GM12864 (cell line): ENCODE results near the gene CLIC5.

Experiments
- DNase-seq: peaks from one replicate; pipeline ENCODE4 v3.0.0-alpha.2; 2011; ENCODE audit warnings: low read depth
- H3K4me3 ChIP-seq: 2 replicates; pipeline ENCODE4 v1.5.1; 2011; ENCODE audit warnings: mild to moderate bottlenecking, low read depth, low read length, control low read depth
- TF ChIP-seq, protein P1 (sequence below): IDR thresholded peaks from 2 replicates; pipeline ENCODE4 v1.5.1; 2011; ENCODE audit warnings: low read depth, mild to moderate bottlenecking, moderate library complexity, low read length, control low read depth, inconsistent platforms; ENCODE audit errors: missing control alignments

Gene CLIC5

DNA sequence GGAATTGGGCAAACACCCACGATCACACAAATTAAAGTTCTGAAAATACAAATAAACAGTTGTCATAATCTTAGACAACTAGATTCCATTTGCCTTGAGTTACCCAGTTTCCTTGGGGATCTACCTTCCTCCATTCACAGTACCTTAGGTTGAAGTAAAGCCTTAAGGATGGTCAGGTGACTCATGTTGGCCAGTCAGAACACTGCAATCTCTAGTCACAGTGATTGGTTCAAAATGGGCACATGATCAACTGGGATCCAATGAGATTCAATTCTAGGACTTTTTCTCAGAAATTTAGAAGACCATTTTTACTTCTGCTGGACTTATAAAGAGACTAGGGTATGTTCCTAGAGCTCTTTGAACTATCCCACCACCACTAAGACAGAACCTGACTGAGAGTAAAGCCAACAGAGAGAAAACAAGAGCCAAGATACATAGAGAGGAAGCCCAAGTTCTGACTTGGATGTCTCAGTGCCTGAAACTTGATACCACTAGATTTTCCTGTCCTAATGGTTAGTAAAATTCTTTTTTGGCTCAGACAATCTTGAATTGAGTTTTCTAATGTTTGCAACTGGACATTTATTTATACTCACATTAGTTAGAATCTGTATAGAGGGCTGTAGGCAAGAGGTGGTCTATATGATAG lies 8.6 kb upstream of the CLIC5 start:
- DNase-seq: no peak

DNA sequence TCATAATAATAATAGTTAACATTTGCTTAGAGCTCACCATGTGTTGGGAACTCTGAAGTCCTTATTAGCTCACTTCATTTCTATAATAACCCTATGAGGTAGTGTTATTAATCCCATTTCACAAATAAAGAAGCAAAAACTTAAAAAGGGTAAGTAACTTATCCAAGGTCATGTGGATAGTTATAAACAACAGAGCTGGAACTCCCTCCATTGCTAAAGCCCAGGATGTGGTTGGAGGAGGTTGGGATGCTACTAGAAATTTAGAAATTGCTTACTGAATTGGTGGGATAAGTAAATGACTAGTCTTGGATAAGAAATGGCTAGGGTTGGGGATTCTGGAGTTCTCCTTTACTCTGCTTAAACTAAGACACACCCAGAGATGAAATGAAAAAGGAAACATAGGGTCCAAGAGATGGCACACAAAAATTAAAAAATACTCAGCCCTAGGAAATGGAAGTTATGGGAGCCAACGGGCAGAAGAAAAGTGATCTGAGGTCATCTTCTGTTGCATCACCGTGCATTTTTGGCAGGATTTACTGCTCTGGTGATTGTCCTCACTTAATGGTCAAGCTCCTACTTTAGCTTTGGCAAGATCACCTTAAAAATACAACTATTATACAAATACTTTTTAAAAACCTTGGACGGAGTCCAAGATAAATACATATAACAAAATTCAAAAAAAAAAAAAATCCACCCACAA lies 7.7 kb upstream of the CLIC5 start:
- TF ChIP-seq, protein P1, sequence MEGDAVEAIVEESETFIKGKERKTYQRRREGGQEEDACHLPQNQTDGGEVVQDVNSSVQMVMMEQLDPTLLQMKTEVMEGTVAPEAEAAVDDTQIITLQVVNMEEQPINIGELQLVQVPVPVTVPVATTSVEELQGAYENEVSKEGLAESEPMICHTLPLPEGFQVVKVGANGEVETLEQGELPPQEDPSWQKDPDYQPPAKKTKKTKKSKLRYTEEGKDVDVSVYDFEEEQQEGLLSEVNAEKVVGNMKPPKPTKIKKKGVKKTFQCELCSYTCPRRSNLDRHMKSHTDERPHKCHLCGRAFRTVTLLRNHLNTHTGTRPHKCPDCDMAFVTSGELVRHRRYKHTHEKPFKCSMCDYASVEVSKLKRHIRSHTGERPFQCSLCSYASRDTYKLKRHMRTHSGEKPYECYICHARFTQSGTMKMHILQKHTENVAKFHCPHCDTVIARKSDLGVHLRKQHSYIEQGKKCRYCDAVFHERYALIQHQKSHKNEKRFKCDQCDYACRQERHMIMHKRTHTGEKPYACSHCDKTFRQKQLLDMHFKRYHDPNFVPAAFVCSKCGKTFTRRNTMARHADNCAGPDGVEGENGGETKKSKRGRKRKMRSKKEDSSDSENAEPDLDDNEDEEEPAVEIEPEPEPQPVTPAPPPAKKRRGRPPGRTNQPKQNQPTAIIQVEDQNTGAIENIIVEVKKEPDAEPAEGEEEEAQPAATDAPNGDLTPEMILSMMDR: no peak
- DNase-seq: no peak
- H3K4me3 ChIP-seq: no peak overlapping the region

More for the DNA sequence above, 8.6 kb upstream of the CLIC5 start:
- TF ChIP-seq, protein P1: no peak
- H3K4me3 ChIP-seq: no peak overlapping the region

DNA sequence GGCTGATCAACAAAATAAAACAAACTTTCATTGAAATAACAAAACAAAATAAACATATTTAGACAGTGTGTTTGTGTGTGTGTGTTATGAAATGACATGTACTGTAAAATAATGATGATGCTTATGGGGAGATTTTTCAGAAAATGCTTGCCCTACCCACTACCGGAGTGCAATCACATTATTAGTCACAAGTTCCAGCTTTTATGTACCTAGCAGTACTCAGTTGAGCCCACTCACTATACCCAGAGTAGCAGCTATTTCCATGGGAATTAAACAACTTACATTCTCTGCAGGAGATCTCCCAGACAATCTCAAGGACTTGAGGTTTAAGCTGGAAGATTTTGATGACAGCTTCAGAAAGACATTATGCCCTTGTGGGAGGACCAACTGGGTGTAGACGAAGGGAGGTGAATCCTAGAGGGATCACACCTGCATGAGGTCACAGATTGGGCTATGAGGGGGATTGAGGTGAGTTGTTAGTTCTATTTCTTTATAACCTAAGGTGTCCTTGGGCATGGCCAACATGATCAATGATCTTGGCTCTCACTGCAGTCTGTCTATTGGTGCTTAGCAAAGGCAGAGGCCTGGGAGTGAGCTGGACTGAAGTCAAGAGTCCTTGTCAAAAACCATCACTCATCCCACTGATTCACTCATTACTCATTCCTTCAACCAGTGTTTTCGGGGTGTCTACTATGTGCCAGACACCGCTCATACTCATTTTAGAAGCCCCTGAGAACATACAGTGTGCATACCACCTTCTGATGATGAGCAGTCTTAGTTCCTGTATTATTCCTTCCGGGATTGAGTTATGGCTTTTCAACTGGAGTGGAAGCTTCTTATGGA lies 6.7 kb upstream of the CLIC5 start:
- no peak overlapping the region for H3K4me3 ChIP-seq
- TF ChIP-seq, protein P1: no peak

DNA sequence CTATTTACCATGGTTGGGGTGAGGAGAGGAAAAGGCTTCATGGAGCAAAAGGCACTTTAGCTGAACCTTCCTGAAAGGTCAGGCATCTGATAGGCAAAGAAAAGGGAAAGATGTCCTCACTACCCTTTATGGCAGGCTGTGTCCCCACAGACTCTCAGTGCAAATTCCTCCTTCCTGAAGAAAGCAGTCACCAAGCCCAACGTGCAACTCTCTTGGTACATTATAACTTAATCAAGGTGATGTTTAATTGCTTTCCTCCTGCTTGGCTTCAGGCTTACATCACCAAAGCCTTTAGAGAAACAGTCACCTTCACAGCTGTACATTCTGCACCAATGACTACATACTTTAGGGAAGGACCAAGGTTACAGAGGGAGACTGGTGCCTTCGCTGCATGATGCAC lies 2.1 kb upstream of the CLIC5 start:
- no peak overlapping the region for H3K4me3 ChIP-seq
- TF ChIP-seq, protein P1: no peak
- no peak for DNase-seq

More for the DNA sequence above, 6.7 kb upstream of the CLIC5 start:
- DNase-seq: no peak

DNA sequence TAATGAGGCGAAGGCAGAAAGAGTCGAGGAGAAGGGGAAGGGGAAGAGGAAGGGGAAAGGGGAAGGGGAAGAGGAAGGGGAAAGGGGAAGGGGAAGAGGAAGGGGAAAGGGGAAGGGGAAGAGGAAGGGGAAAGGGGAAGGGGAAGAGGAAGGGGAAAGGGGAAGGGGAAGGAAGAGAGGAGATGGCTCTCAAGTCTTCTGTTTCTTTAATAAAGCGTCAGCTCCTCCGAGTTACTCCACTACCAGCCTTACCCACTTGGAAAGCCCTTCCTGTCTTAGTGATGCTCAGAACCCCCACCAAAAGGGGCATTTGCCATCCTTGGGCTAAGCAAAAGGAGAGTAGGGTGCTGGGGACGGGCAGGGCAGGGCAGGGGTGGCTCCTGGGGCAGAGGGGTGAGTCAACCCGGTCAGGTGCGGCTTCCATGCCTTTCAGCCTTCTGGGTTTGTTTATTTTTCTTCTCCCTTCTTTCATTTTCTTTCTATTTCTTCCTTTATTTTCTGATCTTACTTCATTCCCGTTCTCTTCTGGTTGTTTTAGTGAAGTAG lies 476 bp upstream of the CLIC5 start:
- no peak for DNase-seq
- TF ChIP-seq, protein P1: no peak
- peak overlapping the region; percentile 51; the same call in 1 of the 2 replicates for H3K4me3 ChIP-seq

DNA sequence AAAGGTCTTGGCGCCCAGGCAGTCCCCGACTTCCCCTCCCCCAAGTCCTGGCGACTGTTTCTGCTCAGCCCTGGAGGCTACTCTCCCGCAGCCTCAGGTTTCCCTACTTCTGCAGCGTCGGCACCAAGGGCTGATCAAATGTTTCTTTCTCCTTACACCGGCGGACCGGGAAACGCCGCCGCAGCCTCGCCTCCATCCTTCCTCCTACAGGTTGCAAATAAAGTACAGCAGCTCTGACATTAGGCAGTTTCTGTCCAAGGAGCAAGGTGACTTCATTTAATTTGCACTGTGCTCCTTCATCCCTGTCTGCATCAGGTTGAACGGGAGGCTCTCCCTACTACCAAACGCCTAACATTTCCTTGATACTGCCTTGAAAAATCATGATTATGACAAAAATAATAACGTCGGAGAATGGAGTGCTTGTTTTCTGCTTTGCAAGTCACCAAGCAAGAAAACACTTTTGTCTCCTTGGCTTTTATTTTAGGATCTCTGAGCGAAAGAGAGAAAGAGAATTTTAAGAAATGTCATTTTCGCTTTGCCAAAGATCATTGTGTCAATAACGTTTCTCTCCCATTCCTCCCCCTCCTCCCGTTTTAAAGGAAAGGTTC lies 1.0 kb downstream of the CLIC5 start:
- no peak for DNase-seq
- peak overlapping the region; percentile 51 for H3K4me3 ChIP-seq

More for the DNA sequence above, 1.0 kb downstream of the CLIC5 start:
- TF ChIP-seq, protein P1: no peak
